Ovary (tissue), 9 donors: ENCODE measurements around the gene PRRT1. TPM values are rescaled to one million over a fixed set of nuclear protein-coding genes. Genes with fewer than 3 reads are reported as not detected.
A peak's percentile ranks its signal among the peaks of the same experiment; 100 is the strongest.

Experiments used
- DNase-seq, 5 donors: peaks; one replicate each; pipeline ENCODE4 v3.0.0-alpha.2; 2019 to 2020
- H3K27ac ChIP-seq, 2 donors: fragments of 200-600 bp; one replicate each; pipeline versions ENCODE4 v1.5.1 to v1.8.0; 2019 to 2022
- H3K27me3 ChIP-seq: fragments of 200-600 bp; one replicate; pipeline ENCODE4 v1.8.0; 2022
- H3K36me3 ChIP-seq: fragments of 200-600 bp; sonication (generic); one replicate; pipeline ENCODE4 v1.5.1; 2019
- H3K4me1 ChIP-seq: one replicate; pipeline ENCODE4 v1.8.1; 2013; ENCODE audit warnings: mild to moderate bottlenecking, moderate library complexity; ENCODE audit not compliant: insufficient read depth
- H3K4me3 ChIP-seq: fragments of 200-600 bp; sonication (generic); one replicate; pipeline ENCODE4 v1.5.1; 2017
- H3K9me3 ChIP-seq, 2 donors: fragments of 200-600 bp in 1 of 2; sonication (generic) in 1 of 2; one replicate each; pipeline versions ENCODE4 v1.5.1 to v1.8.1; 2013 to 2019; ENCODE audit warnings: mild to moderate bottlenecking in 1 of 2, moderate library complexity in 1 of 2
- CTCF ChIP-seq, 3 donors: fragments of 450-650 bp in 2 of 3; fragments of 200-600 bp in 1 of 3; IDR thresholded peaks; one replicate each; pipeline versions ENCODE4 v1.5.1 to v1.8.0; 2016 to 2022; ENCODE audit warnings: antibody characterized with exemption in 3 of 3, mild to moderate bottlenecking in 1 of 3
- EP300 ChIP-seq: sonication (generic); formaldehyde crosslinking; IDR thresholded peaks from one replicate; pipeline ENCODE4 v1.6.1; 2017; ENCODE audit warnings: antibody characterized with exemption
- POLR2A ChIP-seq: fragments of 450-650 bp; IDR thresholded peaks from one replicate; pipeline ENCODE4 v1.6.1; 2017; ENCODE audit warnings: antibody characterized with exemption, mild to moderate bottlenecking, moderate library complexity
- WGBS, 3 donors: extraction: QIAGEN DNeasy Blood & Tissue Kit in 1 of 3; methylation state at CpG; one replicate each; pipeline versions ENCODE4 v1.1.5 to v1.1.7; 2013 to 2017; 5-methylcytosine and 5-hydroxymethylcytosine counted together
- intact Hi-C, 4 donors: fragments of 100-400 bp; cut with DNase I; formaldehyde crosslinking; loops; one replicate each; pipeline versions ENCODE4 v1.11.0 to v1.15.1; 2022 to 2023
- polyA plus RNA-seq, 2 donors: library from polyadenylated mRNA; stranded (reverse); fragments of 200-250 nt in 1 of 2; fragments of 350-450 nt in 1 of 2; fragmentation: Illumina TruSeq in 1 of 2; extraction: RNeasy Lipid Tissue Mini Kit (QIAGEN cat#74804) in 1 of 2; gene quantifications; one replicate each; pipeline ENCODE4 v1.2.3, GENCODE V29; 2013 to 2014
- total RNA-seq, 7 donors: library from RNA; depleted of rRNA in 2 of 7; stranded (reverse); fragments of >200 nt in 2 of 7; fragmentation: NEBNext Ultra II Directional in 3 of 7; extraction: Animal tissue kit (Norgen Biotek cat#: 25700) in 3 of 7; gene quantifications; one replicate each; pipeline versions ENCODE4 v1.1.0 to v1.2.4, GENCODE V29; 2016 to 2023
- donor health status: DM: no; HTN: no; CAD: no; lungs with moderate emphysema.
- donor health status: DM: no; HTN: no; CAD: no.
- donor health status: Bipolar disorder and iron deficiency.
- donor health status: DM: yes; HTN: yes; CAD: no.
- donor health status: DM: no; HTN: no; CAD: no.
- donor health status: DM: yes; HTN: yes; CAD: no.

PRRT1 gene
- total and polyA plus RNA-seq, 9 donors = 2.4 to 44.1 (median 27.7) TPM

- H3K27me3 ChIP-seq = no peaks in the 10 kb centered on the region
- H3K27ac ChIP-seq = no peak overlapping the region
- 63 to 74% (median 64%) methylated on average over 9 of the region's 9 CpGs for WGBS, 3 donors
- TF ChIP-seq POLR2A (no peak), EP300 (no peak)
- H3K9me3 ChIP-seq = no peaks in the 10 kb centered on the region
- no peak for DNase-seq
- peaks cover 9% of the 10 kb centered on the region for H3K4me1 ChIP-seq
- no peaks in the 10 kb centered on the region for H3K36me3 ChIP-seq
- intact Hi-C loops = loop anchor here in 2 of 4 donors (5.0 to 10.0 kb wide), 2 partner anchors 55 to 213 kb away; partner anchors contain the start of gene ZBTB12 (in 1 of the 2)
- H3K4me3 ChIP-seq = no peak overlapping the region
Observed at GRCh38 chr6:32117461-32117860, 34.3 kb downstream of the PRRT1 start.

GRCh38 chr6:32116674-32117073 lies 35.1 kb downstream of the PRRT1 start:
- 72 to 77% (median 74%) methylated on average over 7 of the region's 7 CpGs for WGBS, 3 donors
- H3K4me1 ChIP-seq = peaks cover 11% of the 10 kb centered on the region
- H3K27ac ChIP-seq = no peak overlapping the region
- no peak overlapping the region for H3K4me3 ChIP-seq
- H3K9me3 ChIP-seq = no peaks in the 10 kb centered on the region
- peak in 2 of 3 donors; percentile 43 to 49 for TF ChIP-seq CTCF (IDR thresholded peaks at IDR 0.05)
- no peak for TF ChIP-seq EP300
- no peaks in the 10 kb centered on the region for H3K27me3 ChIP-seq
- intact Hi-C loops = loop anchor here in 2 of 4 donors (5.0 to 10.0 kb wide), 2 partner anchors 56 to 212 kb away; partner anchors contain the start of gene ZBTB12 (in 1 of the 2)
- DNase-seq = peak in 2 of 5 donors; percentile 16 to 37
- no peaks in the 10 kb centered on the region for H3K36me3 ChIP-seq

- Histone ChIP-seq H3K9me3 (no peaks in the 10 kb centered on the region), H3K4me1 (peaks cover 19% of the 10 kb centered on the region), H3K4me3 (no peak overlapping the region), H3K27me3 (no peaks in the 10 kb centered on the region), H3K27ac (no peak overlapping the region), H3K36me3 (no peaks in the 10 kb centered on the region)
- intact Hi-C loops = loop anchor here in 2 of 4 donors (2.0 to 10.0 kb wide), 3 partner anchors 29 to 211 kb away; partner anchors contain the start of gene ZBTB12 (in 1 of the 2)
- TF ChIP-seq CTCF (IDR thresholded peaks at IDR 0.05) (no peak), POLR2A (no peak), EP300 (no peak)
- WGBS, 3 donors = 56 to 71% (median 61%) methylated on average over 6 of the region's 6 CpGs
- peak in 4 of 5 donors; percentile 34 to 59 (median 52) for DNase-seq
Observed at GRCh38 chr6:32115623-32116022, 36.1 kb downstream of the PRRT1 start.

GRCh38 chr6:32114796-32115195 lies 36.9 kb downstream of the PRRT1 start:
- intact Hi-C loops = loop anchor here in 2 of 4 donors (2.0 to 10.0 kb wide), 3 partner anchors 28 to 210 kb away; partner anchors contain the start of gene ZBTB12 (in 1 of the 2)
- Histone ChIP-seq H3K36me3 (no peaks in the 10 kb centered on the region), H3K4me3 (no peak overlapping the region), H3K27me3 (no peaks in the 10 kb centered on the region), H3K9me3 (no peaks in the 10 kb centered on the region), H3K4me1 (peaks cover 26% of the 10 kb centered on the region), H3K27ac (peak overlapping the region in 1 of 2 donors; percentile 53)
- 47 to 60% (median 56%) methylated on average over 8 of the region's 8 CpGs for WGBS, 3 donors
- TF ChIP-seq CTCF (IDR thresholded peaks at IDR 0.05) (no peak), EP300 (no peak), POLR2A (no peak)
- peak in 3 of 5 donors; percentile 26 to 60 (median 43) for DNase-seq
